Measurements from ENCODE around the gene ARHGAP26.

GRCh38 chr5:142929587-142929986 lies 159.4 kb downstream of the ARHGAP26 start:
- TF ChIP-seq RXRA (IDR thresholded peaks at IDR 0.05) (no peak), CTCF (IDR thresholded peaks at IDR 0.05; ENCODE audit: low read depth, low read length, missing input control) (no peak)

Measured in liver (tissue), 3 donors.